ENCODE measurements around the gene CTBP2. TPM values are rescaled to one million over a fixed set of nuclear protein-coding genes. Genes with fewer than 3 reads are reported as not detected.

CTBP2 gene
- total and polyA plus RNA-seq, 10 donors = 6.7 to 74.4 (median 40.1) TPM

DNA sequence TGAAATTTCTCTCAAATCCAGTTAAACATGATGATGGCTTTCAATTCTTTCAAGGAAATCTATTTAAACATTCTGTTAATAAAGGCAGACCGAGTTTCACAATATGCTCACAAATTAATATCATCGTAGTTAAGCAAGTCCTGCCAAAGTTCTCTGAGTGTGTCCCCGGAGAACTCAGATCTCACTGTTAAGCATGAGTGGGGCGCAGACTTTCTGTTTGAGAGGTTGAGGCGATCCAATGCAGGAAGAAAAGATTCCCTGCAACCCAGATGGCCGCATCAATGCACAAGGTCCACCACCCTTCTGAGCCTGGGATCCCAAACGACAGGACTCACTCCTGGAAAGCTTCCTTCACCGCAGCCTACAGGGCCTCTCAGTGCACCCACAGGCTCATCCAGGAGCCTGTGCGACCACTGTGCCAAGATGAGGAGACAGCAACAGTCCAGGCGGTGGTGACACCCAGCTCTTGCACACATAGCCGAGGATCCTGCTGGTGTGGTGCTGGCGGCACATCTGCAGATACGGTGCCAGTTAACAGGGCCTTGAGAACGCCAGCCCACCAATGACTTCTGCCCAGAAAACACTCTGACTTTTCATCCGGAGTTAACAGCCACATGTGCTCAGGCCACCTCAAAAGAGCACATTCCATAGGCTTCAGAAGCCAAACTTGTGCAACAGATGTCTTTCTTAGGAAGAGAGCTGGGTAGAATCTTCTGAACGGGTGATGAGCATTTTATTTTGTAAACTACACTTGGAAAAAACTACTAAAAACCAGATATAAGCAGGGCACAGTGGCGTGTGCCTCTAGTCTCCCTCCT lies 116.3 kb downstream of the CTBP2 start:
- 69 to 88% (median 83%) methylated on average over 13 to 17 of the region's 17 CpGs for WGBS, 5 donors
- intact Hi-C loops (cut with DNase I; ENCODE audit: low total_unique reads) = loop anchor here (10.0 kb wide), 1 partner anchor 111 kb away; no protein-coding TSS in a partner anchor
- H3K27ac ChIP-seq = peak overlapping the region in 3 of 8 donors; percentile 6 to 58 (median 27)
- H3K36me3 ChIP-seq = no peaks in the 10 kb centered on the region
- peaks cover 12 to 88% (median 63%) of the 10 kb centered on the region in 6 donors for H3K4me1 ChIP-seq
- no peaks in the 10 kb centered on the region for H3K9me3 ChIP-seq
- TF ChIP-seq POLR2AphosphoS5 (IDR thresholded peaks at IDR 0.05) = peak in 2 of 3 donors; percentile 9 to 13
- no peak for TF ChIP-seq POLR2A (IDR thresholded peaks at IDR 0.05)
- TF ChIP-seq, protein P1, sequence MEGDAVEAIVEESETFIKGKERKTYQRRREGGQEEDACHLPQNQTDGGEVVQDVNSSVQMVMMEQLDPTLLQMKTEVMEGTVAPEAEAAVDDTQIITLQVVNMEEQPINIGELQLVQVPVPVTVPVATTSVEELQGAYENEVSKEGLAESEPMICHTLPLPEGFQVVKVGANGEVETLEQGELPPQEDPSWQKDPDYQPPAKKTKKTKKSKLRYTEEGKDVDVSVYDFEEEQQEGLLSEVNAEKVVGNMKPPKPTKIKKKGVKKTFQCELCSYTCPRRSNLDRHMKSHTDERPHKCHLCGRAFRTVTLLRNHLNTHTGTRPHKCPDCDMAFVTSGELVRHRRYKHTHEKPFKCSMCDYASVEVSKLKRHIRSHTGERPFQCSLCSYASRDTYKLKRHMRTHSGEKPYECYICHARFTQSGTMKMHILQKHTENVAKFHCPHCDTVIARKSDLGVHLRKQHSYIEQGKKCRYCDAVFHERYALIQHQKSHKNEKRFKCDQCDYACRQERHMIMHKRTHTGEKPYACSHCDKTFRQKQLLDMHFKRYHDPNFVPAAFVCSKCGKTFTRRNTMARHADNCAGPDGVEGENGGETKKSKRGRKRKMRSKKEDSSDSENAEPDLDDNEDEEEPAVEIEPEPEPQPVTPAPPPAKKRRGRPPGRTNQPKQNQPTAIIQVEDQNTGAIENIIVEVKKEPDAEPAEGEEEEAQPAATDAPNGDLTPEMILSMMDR (IDR thresholded peaks at IDR 0.05 in 8 of 11, conservative IDR thresholded peaks at IDR 0.05 in 3 of 11) = no peak
- H3K27me3 ChIP-seq (replicated peaks in 1 of 7) = peaks cover 0 to 4% (median 0%) of the 10 kb centered on the region in 7 donors
- no peak for DNase-seq
- H3K4me3 ChIP-seq = no peak overlapping the region

GRCh38 chr10:125041856-125042506 lies 118.4 kb downstream of the CTBP2 start:
- Histone ChIP-seq H3K36me3 (peaks cover 0 to 12% (median 0%) of the 10 kb centered on the region in 6 donors), H3K9me3 (no peaks in the 10 kb centered on the region), H3K4me1 (peaks cover 13 to 87% (median 58%) of the 10 kb centered on the region in 6 donors), H3K27me3 (replicated peaks in 1 of 7) (no peaks in the 10 kb centered on the region), H3K4me3 (no peak overlapping the region), H3K27ac (peak overlapping the region in 3 of 8 donors; percentile 38 to 53 (median 45))
- WGBS, 5 donors = 62 to 79% (median 69%) methylated on average over 9 of the region's 9 CpGs
- no peak for DNase-seq
- intact Hi-C loops (cut with DNase I; ENCODE audit: low total_unique reads) = loop anchor here (10.0 kb wide), 1 partner anchor 113 kb away; no protein-coding TSS in a partner anchor
- TF ChIP-seq POLR2AphosphoS5 (IDR thresholded peaks at IDR 0.05) = peak in 1 of 3 donors; percentile 45
- TF ChIP-seq, protein P1 (IDR thresholded peaks at IDR 0.05 in 8 of 11, conservative IDR thresholded peaks at IDR 0.05 in 3 of 11) = no peak
- TF ChIP-seq POLR2A (IDR thresholded peaks at IDR 0.05) = no peak

DNA sequence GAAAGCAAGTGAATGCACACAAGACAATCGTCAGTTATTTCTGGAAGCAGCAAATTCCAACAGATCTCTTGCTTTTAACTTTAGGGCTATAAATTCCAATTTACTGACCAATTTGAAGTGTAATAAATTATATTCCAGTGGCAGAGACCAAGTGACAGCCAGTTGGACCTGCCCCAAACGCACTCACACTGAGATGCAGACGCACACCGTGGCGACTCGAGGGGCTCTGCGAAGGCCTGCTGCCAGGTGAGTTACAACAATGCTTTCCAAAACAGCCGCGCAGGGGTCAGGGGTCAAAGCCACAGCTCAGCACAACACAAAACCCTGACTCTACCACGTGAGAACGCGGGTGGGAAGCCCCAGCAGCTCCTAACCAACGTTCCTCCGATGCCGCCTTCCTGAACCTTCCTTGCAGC lies 121.0 kb downstream of the CTBP2 start:
- Histone ChIP-seq H3K27me3 (replicated peaks in 1 of 7) (no peaks in the 10 kb centered on the region), H3K36me3 (peaks cover 0 to 21% (median 0%) of the 10 kb centered on the region in 6 donors), H3K4me1 (peaks cover 10 to 78% (median 51%) of the 10 kb centered on the region in 6 donors), H3K27ac (peak overlapping the region in 2 of 8 donors; percentile 2 to 20), H3K4me3 (no peak overlapping the region), H3K9me3 (no peaks in the 10 kb centered on the region)
- DNase-seq = no peak
- intact Hi-C loops (cut with DNase I; ENCODE audit: low total_unique reads) = no loop called here
- 48 to 84% (median 74%) methylated on average over 13 to 15 of the region's 15 CpGs for WGBS, 5 donors
- TF ChIP-seq POLR2A (IDR thresholded peaks at IDR 0.05) = no peak
- TF ChIP-seq, protein P1 (IDR thresholded peaks at IDR 0.05 in 8 of 11, conservative IDR thresholded peaks at IDR 0.05 in 3 of 11) = no peak
- TF ChIP-seq POLR2AphosphoS5 (IDR thresholded peaks at IDR 0.05) = no peak

All from spleen (tissue), 11 donors.